ENCODE measurements around the gene TMEM14B. TPM values are rescaled to one million over a fixed set of nuclear protein-coding genes. Genes with fewer than 3 reads are reported as not detected.

Gene TMEM14B
- total RNA-seq, 1 experiment from 2014 or later: 82.9 TPM

DNA sequence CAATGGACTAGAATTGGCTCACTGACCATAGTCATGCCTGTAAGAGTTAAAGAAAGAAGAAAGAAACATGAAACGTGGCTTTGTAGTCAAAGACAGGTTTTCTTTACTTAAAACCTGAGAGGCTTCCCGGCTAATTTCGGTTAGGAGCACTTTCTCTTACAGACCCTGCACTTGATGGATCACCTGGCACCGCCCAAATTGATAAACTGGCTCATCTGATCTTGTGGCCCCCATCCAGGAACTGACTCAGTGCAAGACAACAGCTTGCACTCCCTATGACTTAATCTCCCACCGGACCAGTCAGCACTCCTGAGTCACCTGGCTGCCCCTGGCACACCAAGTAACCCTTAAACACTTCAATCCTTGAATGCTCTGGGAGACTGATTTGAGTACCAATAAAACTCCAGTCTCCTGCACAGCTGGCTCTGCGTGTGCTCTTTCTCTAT is 12.3 kb downstream of the TMEM14B start (continued):
- TF ChIP-seq, protein P1, sequence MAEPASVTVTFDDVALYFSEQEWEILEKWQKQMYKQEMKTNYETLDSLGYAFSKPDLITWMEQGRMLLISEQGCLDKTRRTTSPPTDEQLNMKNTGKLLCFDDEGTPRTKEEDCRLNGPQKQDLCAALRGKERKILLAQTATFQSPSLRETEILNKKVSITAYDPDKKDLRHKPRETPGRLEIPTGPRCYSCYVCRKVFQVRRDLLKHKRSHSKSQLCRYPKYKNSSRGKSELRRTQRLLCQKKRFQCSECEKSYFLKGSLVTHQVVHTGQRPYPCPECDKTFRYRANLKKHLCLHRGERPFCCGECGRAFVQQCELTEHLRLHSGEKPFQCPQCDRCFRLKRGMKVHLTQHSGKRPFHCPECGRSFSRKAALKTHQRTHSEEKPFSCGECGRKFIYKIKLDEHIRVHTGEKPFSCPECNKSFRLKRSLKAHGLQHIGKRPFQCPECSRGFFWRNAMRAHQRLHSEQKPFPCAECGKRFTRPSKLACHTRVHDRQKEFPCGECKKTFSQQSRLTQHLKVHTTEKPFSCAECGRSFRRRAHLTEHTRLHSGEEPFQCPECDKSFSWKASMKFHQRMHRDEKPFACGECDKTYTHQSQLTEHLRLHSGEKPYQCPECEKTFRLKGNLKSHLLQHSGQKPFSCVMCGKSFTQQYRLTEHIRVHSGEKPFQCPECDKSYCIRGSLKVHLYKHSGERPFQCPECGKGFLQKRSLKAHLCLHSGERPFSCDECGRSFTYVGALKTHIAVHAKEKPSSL (CRISPR knock-in tag; conservative IDR thresholded peaks at IDR 0.05): no peak
- TF ChIP-seq, protein P2, sequence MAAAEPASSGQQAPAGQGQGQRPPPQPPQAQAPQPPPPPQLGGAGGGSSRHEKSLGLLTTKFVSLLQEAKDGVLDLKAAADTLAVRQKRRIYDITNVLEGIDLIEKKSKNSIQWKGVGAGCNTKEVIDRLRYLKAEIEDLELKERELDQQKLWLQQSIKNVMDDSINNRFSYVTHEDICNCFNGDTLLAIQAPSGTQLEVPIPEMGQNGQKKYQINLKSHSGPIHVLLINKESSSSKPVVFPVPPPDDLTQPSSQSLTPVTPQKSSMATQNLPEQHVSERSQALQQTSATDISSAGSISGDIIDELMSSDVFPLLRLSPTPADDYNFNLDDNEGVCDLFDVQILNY (CRISPR knock-in tag; IDR thresholded peaks at IDR 0.05): no peak
- TF ChIP-seq, protein P3, sequence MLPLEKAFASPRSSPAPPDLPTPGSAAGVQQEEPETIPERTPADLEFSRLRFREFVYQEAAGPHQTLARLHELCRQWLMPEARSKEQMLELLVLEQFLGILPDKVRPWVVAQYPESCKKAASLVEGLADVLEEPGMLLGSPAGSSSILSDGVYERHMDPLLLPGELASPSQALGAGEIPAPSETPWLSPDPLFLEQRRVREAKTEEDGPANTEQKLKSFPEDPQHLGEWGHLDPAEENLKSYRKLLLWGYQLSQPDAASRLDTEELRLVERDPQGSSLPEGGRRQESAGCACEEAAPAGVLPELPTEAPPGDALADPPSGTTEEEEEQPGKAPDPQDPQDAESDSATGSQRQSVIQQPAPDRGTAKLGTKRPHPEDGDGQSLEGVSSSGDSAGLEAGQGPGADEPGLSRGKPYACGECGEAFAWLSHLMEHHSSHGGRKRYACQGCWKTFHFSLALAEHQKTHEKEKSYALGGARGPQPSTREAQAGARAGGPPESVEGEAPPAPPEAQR (CRISPR knock-in tag; IDR thresholded peaks at IDR 0.05): no peak

DNA sequence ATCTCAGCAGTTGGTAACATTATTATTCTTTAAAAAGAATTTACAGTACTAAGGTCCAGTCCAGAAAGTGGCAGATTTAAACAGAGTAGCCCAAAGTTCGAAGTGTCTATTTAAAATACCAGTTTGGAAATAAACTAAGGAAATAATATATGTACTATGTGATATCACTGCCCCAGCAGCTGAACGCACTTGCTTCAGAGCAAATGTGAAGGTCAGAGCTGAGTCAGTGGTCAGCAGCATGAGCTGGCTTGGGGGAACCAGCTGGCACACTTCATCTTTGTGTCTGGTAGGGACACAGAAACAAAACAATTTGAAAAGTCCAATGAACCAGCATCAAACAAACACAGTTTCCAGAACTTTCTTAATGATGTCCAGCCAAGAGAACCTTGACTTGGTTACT is 15.4 kb downstream of the TMEM14B start:
- H3K4me1 Mint-ChIP-seq: peaks cover 8% of the 10 kb centered on the region
- DNase-seq (ENCODE audit: low spot score) (no peak), ATAC-seq (no peak)
- TF ChIP-seq GABPB1 (CRISPR knock-in tag; IDR thresholded peaks at IDR 0.05) (no peak), FOXP1 (CRISPR knock-in tag; IDR thresholded peaks at IDR 0.05; ENCODE audit: borderline replicate concordance) (no peak), TCF7 (CRISPR knock-in tag; IDR thresholded peaks at IDR 0.05; ENCODE audit: low read depth) (no peak), ELF4 (CRISPR knock-in tag; IDR thresholded peaks at IDR 0.05; ENCODE audit: low read depth) (no peak), HMGA2 (CRISPR knock-in tag; IDR thresholded peaks at IDR 0.05) (no peak), RELA (CRISPR knock-in tag; IDR thresholded peaks at IDR 0.05; ENCODE audit: borderline replicate concordance) (no peak), TEAD1 (CRISPR knock-in tag; IDR thresholded peaks at IDR 0.05) (no peak), EMX1 (CRISPR knock-in tag; IDR thresholded peaks at IDR 0.05) (no peak)
- TF ChIP-seq, protein P4, sequence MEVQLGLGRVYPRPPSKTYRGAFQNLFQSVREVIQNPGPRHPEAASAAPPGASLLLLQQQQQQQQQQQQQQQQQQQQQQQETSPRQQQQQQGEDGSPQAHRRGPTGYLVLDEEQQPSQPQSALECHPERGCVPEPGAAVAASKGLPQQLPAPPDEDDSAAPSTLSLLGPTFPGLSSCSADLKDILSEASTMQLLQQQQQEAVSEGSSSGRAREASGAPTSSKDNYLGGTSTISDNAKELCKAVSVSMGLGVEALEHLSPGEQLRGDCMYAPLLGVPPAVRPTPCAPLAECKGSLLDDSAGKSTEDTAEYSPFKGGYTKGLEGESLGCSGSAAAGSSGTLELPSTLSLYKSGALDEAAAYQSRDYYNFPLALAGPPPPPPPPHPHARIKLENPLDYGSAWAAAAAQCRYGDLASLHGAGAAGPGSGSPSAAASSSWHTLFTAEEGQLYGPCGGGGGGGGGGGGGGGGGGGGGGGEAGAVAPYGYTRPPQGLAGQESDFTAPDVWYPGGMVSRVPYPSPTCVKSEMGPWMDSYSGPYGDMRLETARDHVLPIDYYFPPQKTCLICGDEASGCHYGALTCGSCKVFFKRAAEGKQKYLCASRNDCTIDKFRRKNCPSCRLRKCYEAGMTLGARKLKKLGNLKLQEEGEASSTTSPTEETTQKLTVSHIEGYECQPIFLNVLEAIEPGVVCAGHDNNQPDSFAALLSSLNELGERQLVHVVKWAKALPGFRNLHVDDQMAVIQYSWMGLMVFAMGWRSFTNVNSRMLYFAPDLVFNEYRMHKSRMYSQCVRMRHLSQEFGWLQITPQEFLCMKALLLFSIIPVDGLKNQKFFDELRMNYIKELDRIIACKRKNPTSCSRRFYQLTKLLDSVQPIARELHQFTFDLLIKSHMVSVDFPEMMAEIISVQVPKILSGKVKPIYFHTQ (CRISPR knock-in tag; IDR thresholded peaks at IDR 0.05): no peak
- TF ChIP-seq, protein P5, sequence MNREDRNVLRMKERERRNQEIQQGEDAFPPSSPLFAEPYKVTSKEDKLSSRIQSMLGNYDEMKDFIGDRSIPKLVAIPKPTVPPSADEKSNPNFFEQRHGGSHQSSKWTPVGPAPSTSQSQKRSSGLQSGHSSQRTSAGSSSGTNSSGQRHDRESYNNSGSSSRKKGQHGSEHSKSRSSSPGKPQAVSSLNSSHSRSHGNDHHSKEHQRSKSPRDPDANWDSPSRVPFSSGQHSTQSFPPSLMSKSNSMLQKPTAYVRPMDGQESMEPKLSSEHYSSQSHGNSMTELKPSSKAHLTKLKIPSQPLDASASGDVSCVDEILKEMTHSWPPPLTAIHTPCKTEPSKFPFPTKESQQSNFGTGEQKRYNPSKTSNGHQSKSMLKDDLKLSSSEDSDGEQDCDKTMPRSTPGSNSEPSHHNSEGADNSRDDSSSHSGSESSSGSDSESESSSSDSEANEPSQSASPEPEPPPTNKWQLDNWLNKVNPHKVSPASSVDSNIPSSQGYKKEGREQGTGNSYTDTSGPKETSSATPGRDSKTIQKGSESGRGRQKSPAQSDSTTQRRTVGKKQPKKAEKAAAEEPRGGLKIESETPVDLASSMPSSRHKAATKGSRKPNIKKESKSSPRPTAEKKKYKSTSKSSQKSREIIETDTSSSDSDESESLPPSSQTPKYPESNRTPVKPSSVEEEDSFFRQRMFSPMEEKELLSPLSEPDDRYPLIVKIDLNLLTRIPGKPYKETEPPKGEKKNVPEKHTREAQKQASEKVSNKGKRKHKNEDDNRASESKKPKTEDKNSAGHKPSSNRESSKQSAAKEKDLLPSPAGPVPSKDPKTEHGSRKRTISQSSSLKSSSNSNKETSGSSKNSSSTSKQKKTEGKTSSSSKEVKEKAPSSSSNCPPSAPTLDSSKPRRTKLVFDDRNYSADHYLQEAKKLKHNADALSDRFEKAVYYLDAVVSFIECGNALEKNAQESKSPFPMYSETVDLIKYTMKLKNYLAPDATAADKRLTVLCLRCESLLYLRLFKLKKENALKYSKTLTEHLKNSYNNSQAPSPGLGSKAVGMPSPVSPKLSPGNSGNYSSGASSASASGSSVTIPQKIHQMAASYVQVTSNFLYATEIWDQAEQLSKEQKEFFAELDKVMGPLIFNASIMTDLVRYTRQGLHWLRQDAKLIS (CRISPR knock-in tag; IDR thresholded peaks at IDR 0.05; ENCODE audit: borderline replicate concordance): no peak
- TF ChIP-seq, protein P6, sequence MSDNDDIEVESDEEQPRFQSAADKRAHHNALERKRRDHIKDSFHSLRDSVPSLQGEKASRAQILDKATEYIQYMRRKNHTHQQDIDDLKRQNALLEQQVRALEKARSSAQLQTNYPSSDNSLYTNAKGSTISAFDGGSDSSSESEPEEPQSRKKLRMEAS (CRISPR knock-in tag; IDR thresholded peaks at IDR 0.05): no peak
- TF ChIP-seq, protein P7, sequence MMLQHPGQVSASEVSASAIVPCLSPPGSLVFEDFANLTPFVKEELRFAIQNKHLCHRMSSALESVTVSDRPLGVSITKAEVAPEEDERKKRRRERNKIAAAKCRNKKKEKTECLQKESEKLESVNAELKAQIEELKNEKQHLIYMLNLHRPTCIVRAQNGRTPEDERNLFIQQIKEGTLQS (CRISPR knock-in tag; conservative IDR thresholded peaks at IDR 0.05): no peak
- TF ChIP-seq, protein P8, sequence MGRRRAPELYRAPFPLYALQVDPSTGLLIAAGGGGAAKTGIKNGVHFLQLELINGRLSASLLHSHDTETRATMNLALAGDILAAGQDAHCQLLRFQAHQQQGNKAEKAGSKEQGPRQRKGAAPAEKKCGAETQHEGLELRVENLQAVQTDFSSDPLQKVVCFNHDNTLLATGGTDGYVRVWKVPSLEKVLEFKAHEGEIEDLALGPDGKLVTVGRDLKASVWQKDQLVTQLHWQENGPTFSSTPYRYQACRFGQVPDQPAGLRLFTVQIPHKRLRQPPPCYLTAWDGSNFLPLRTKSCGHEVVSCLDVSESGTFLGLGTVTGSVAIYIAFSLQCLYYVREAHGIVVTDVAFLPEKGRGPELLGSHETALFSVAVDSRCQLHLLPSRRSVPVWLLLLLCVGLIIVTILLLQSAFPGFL (CRISPR knock-in tag; IDR thresholded peaks at IDR 0.05; ENCODE audit: borderline replicate concordance): no peak
- TF ChIP-seq, protein P9, sequence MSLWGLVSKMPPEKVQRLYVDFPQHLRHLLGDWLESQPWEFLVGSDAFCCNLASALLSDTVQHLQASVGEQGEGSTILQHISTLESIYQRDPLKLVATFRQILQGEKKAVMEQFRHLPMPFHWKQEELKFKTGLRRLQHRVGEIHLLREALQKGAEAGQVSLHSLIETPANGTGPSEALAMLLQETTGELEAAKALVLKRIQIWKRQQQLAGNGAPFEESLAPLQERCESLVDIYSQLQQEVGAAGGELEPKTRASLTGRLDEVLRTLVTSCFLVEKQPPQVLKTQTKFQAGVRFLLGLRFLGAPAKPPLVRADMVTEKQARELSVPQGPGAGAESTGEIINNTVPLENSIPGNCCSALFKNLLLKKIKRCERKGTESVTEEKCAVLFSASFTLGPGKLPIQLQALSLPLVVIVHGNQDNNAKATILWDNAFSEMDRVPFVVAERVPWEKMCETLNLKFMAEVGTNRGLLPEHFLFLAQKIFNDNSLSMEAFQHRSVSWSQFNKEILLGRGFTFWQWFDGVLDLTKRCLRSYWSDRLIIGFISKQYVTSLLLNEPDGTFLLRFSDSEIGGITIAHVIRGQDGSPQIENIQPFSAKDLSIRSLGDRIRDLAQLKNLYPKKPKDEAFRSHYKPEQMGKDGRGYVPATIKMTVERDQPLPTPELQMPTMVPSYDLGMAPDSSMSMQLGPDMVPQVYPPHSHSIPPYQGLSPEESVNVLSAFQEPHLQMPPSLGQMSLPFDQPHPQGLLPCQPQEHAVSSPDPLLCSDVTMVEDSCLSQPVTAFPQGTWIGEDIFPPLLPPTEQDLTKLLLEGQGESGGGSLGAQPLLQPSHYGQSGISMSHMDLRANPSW (CRISPR knock-in tag; conservative IDR thresholded peaks at IDR 0.05; ENCODE audit: low read depth): no peak
- TF ChIP-seq, protein P10, sequence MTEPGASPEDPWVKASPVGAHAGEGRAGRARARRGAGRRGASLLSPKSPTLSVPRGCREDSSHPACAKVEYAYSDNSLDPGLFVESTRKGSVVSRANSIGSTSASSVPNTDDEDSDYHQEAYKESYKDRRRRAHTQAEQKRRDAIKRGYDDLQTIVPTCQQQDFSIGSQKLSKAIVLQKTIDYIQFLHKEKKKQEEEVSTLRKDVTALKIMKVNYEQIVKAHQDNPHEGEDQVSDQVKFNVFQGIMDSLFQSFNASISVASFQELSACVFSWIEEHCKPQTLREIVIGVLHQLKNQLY (CRISPR knock-in tag; IDR thresholded peaks at IDR 0.05): no peak
- H3K27ac Mint-ChIP-seq: no peak overlapping the region
- H3K4me3 Mint-ChIP-seq: no peak overlapping the region
- H3K27me3 Mint-ChIP-seq (ENCODE audit: low read depth): no peaks in the 10 kb centered on the region
- H3K36me3 Mint-ChIP-seq: peaks cover 17% of the 10 kb centered on the region
- H3K9me3 Mint-ChIP-seq: no peaks in the 10 kb centered on the region
- CTCF ChIA-PET: no interaction called here
- POLR2A ChIA-PET: no interaction called here
